ENCODE measurements around the gene ZNF423.

The ZNF423 gene

DNA sequence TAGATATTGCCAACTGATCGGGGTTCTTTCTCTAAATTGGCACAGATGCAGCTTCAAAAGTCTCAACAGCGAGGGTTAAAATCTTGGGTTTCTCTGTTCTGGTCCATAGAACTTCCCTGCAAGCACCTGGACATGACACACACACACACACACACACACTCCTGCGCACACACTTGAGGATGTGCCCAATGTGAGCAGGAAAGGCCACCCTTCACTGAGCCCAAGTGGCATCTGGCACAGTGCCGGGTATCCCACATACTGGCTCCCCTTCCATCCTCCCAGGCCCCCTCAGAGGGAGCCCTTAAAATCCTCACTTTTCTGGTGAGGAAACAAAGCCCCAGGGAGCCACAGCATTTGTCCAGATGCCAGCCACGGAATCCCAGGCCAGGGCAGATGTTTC, 55.5 kb downstream of the ZNF423 start:
- DNase-seq (ENCODE audit: low spot score) = no peak
- Histone ChIP-seq H3K27ac (no peak overlapping the region), H3K4me3 (no peak overlapping the region)
- TF ChIP-seq, protein P1, sequence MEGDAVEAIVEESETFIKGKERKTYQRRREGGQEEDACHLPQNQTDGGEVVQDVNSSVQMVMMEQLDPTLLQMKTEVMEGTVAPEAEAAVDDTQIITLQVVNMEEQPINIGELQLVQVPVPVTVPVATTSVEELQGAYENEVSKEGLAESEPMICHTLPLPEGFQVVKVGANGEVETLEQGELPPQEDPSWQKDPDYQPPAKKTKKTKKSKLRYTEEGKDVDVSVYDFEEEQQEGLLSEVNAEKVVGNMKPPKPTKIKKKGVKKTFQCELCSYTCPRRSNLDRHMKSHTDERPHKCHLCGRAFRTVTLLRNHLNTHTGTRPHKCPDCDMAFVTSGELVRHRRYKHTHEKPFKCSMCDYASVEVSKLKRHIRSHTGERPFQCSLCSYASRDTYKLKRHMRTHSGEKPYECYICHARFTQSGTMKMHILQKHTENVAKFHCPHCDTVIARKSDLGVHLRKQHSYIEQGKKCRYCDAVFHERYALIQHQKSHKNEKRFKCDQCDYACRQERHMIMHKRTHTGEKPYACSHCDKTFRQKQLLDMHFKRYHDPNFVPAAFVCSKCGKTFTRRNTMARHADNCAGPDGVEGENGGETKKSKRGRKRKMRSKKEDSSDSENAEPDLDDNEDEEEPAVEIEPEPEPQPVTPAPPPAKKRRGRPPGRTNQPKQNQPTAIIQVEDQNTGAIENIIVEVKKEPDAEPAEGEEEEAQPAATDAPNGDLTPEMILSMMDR (IDR thresholded peaks at IDR 0.05) = no peak

- DNase-seq (ENCODE audit: low spot score) = no peak
- TF ChIP-seq, protein P1 (IDR thresholded peaks at IDR 0.05) = no peak
- Histone ChIP-seq H3K4me3 (no peak overlapping the region), H3K27ac (no peak overlapping the region)
Measured at GRCh38 chr16:49799172-49799571, 56.7 kb downstream of the ZNF423 start.

- no peak for DNase-seq (ENCODE audit: low spot score)
- TF ChIP-seq, protein P1 (IDR thresholded peaks at IDR 0.05) = no peak
- H3K4me3 ChIP-seq = no peak overlapping the region
Measured at GRCh38 chr16:49795513-49795912, 60.4 kb downstream of the ZNF423 start.

DNA sequence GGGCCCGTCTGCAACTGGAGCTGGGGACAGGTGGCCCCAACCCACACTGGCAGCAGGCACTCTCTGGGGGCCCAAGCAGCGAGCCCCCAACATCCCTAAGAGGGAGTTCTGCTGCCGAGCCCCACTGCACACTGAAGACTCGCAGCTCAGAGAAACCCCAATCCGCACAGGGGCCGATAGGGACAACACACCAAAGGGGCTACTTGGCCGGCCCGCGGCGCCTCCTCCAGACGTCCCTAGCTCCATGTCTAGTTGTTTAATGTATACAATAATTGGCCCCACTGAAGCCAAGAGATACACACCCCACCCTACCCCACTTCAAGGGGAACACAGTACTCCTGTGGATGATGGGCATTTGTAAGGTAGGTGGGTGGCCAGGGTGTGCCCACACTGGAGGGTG, 62.7 kb downstream of the ZNF423 start:
- H3K4me3 ChIP-seq = no peak overlapping the region
- TF ChIP-seq, protein P1 (IDR thresholded peaks at IDR 0.05) = no peak
- H3K27ac ChIP-seq = no peak overlapping the region
- DNase-seq (ENCODE audit: low spot score) = no peak

More at GRCh38 chr16:49795513-49795912, 60.4 kb downstream of the ZNF423 start:
- no peak overlapping the region for H3K27ac ChIP-seq

DNA sequence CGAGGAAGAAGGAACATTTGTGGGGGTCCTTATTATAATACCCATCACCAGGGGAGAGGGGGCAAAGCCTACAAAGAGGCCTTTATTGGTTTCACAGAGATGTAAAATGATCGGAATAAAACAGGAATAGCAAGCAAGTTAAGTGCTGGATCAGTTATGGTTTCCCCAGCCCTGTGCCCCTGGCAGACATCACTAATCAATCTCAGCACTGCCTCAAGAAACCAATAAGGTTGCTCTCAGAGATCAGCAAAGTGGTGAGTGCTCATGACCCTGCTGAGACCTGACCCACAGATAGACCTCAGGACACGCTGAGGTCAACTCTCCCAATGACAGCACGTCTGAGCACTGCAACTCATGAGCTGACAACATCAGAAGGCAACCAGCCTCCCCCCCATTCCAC, 66.3 kb downstream of the ZNF423 start:
- peak overlapping the region in 1 of 2 donors; percentile 80 for H3K27ac ChIP-seq
- H3K4me3 ChIP-seq = no peak overlapping the region
- TF ChIP-seq, protein P1 (IDR thresholded peaks at IDR 0.05) = no peak
- no peak for DNase-seq (ENCODE audit: low spot score)

GRCh38 chr16:49788986-49789385, 66.9 kb downstream of the ZNF423 start:
- no peak overlapping the region for H3K4me3 ChIP-seq
- no peak for DNase-seq (ENCODE audit: low spot score)
- peak overlapping the region; percentile 38 to 80 for H3K27ac ChIP-seq
- TF ChIP-seq, protein P1 (IDR thresholded peaks at IDR 0.05) = no peak

DNA sequence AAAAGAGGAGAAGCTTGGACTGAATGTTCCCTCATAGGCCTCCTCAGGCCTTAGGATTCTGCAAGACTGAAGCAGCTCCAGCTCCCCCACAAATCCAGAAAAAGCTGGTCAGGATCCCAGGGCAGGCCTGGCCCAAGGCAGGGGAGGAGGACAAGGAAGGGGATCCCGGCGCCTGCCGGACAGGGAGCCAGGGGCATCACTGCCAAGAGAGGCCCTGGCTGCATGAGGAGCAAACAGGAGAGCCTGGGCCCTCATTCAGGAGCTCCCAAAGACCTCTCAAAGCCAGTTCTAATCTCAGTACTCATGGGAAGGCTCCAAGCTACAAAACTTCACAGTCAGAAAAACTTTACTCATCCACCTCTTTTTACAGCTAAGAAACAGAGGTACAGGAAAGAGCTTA, 67.3 kb downstream of the ZNF423 start:
- Histone ChIP-seq H3K4me3 (no peak overlapping the region), H3K27ac (peak overlapping the region; percentile 38 to 80)
- no peak for DNase-seq (ENCODE audit: low spot score)
- TF ChIP-seq, protein P1 (IDR thresholded peaks at IDR 0.05) = no peak
